ENCODE results near the gene OR2G6.
"Not testable (repeated sequence)": the region's sequence is repeated elsewhere in the genome, so short reads cannot be mapped to it uniquely, and the experiment has no call there.

The OR2G6 gene

DNA sequence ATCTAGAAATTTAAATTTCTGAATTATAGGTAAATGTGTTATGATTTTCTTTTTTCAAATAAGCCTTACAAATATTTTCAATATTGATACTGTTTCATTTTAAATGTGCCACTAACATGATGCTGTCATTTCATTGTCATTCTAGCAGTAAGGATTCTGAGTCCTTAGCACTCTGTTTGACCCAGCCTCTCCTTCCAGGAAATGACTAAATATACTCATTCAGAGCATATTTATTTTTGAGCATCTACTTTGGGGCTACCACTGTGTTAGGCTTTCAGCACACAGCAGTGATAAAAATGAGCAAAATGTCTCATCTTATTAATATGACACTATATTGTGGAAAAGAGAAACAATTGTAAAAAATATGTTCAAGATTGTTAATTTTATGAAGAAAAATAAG lies 2.3 kb downstream of the OR2G6 start:
- not testable (repeated sequence) for H3K9me3 ChIP-seq (ENCODE audit: control insufficient read depth in 5 of 5, low read length in 5 of 5); H3K9ac ChIP-seq (ENCODE audit: low read length in 5 of 5); H3K36me3 ChIP-seq (ENCODE audit: control insufficient read depth in 5 of 5, insufficient read depth in 5 of 5, low read length in 5 of 5); H3K4me1 ChIP-seq (ENCODE audit: control insufficient read depth in 5 of 5, insufficient read depth in 5 of 5, low read length in 5 of 5); H3K27ac ChIP-seq (ENCODE audit: low read depth, low read length); H3K27me3 ChIP-seq (ENCODE audit: control insufficient read depth in 5 of 5, insufficient read depth in 4 of 5, low read length in 5 of 5); H3K4me3 ChIP-seq (ENCODE audit: low read depth in 1 of 5, low read length in 5 of 5)

DNA sequence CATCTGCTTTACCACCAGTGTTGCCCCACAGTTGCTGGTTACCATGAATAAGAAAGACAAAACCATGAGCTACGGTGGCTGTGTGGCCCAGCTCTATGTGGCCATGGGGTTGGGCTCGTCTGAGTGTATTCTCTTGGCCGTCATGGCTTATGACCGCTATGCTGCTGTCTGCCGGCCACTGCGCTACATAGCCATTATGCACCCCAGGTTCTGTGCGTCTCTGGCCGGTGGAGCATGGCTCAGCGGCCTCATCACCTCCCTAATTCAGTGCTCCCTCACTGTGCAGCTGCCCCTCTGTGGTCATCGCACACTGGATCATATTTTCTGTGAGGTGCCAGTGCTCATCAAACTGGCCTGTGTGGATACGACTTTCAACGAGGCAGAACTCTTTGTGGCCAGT lies 14.0 kb downstream of the OR2G6 start:
- Histone ChIP-seq H3K9ac (ENCODE audit: low read length in 5 of 5) (no peak overlapping the region), H3K4me3 (ENCODE audit: low read depth in 1 of 5, low read length in 5 of 5) (no peak overlapping the region), H3K4me1 (ENCODE audit: control insufficient read depth in 5 of 5, insufficient read depth in 5 of 5, low read length in 5 of 5) (no peaks in the 10 kb centered on the region), H3K27me3 (ENCODE audit: control insufficient read depth in 5 of 5, insufficient read depth in 4 of 5, low read length in 5 of 5) (no peaks in the 10 kb centered on the region), H3K9me3 (ENCODE audit: control insufficient read depth in 5 of 5, low read length in 5 of 5) (peaks cover 0 to 7% (median 2%) of the 10 kb centered on the region in 5 donors), H3K27ac (ENCODE audit: low read depth, low read length) (no peak overlapping the region), H3K36me3 (ENCODE audit: control insufficient read depth in 5 of 5, insufficient read depth in 5 of 5, low read length in 5 of 5) (no peaks in the 10 kb centered on the region)

- H3K27me3 ChIP-seq (ENCODE audit: control insufficient read depth in 5 of 5, insufficient read depth in 4 of 5, low read length in 5 of 5); H3K4me1 ChIP-seq (ENCODE audit: control insufficient read depth in 5 of 5, insufficient read depth in 5 of 5, low read length in 5 of 5); H3K36me3 ChIP-seq (ENCODE audit: control insufficient read depth in 5 of 5, insufficient read depth in 5 of 5, low read length in 5 of 5); H3K9ac ChIP-seq (ENCODE audit: low read length in 5 of 5); H3K9me3 ChIP-seq (ENCODE audit: control insufficient read depth in 5 of 5, low read length in 5 of 5); H3K4me3 ChIP-seq (ENCODE audit: low read depth in 1 of 5, low read length in 5 of 5); H3K27ac ChIP-seq (ENCODE audit: low read depth, low read length): not testable (repeated sequence)
These were observed 29.6 kb downstream of the OR2G6 start for GRCh38 chr1:248537449-248537848.

- not testable (repeated sequence) for H3K27ac ChIP-seq (ENCODE audit: low read depth, low read length); H3K9ac ChIP-seq (ENCODE audit: low read length in 5 of 5); H3K9me3 ChIP-seq (ENCODE audit: control insufficient read depth in 5 of 5, low read length in 5 of 5); H3K27me3 ChIP-seq (ENCODE audit: control insufficient read depth in 5 of 5, insufficient read depth in 4 of 5, low read length in 5 of 5); H3K36me3 ChIP-seq (ENCODE audit: control insufficient read depth in 5 of 5, insufficient read depth in 5 of 5, low read length in 5 of 5); H3K4me1 ChIP-seq (ENCODE audit: control insufficient read depth in 5 of 5, insufficient read depth in 5 of 5, low read length in 5 of 5); H3K4me3 ChIP-seq (ENCODE audit: low read depth in 1 of 5, low read length in 5 of 5)
These were observed 39.5 kb downstream of the OR2G6 start for GRCh38 chr1:248547383-248547782.

GRCh38 chr1:248551027-248551426 lies 43.2 kb downstream of the OR2G6 start:
- H3K27me3 ChIP-seq (ENCODE audit: control insufficient read depth in 5 of 5, insufficient read depth in 4 of 5, low read length in 5 of 5); H3K27ac ChIP-seq (ENCODE audit: low read depth, low read length); H3K4me3 ChIP-seq (ENCODE audit: low read depth in 1 of 5, low read length in 5 of 5); H3K4me1 ChIP-seq (ENCODE audit: control insufficient read depth in 5 of 5, insufficient read depth in 5 of 5, low read length in 5 of 5); H3K9ac ChIP-seq (ENCODE audit: low read length in 5 of 5); H3K36me3 ChIP-seq (ENCODE audit: control insufficient read depth in 5 of 5, insufficient read depth in 5 of 5, low read length in 5 of 5); H3K9me3 ChIP-seq (ENCODE audit: control insufficient read depth in 5 of 5, low read length in 5 of 5): not testable (repeated sequence)

DNA sequence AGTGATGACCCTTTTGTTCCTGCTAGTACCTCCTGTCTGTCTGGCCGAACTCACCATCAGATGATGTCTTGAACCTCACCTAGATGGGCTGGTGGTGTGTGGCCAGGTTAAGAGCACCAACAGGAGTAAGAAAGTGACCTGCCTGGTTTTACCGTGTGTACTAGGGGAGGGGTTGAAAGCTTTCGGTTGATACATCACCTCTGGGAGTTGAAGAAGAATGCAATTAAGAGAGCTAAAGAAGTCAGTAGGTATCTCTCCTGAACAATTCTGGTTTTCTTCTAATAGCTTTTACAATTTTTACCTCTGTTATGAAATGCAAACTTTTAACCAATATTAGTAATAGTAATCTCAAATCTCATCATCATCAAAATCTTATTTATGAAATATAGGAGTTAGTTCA lies 54.8 kb downstream of the OR2G6 start, which contains the start of gene OR2T29:
Gene OR2T29 (minus strand): TSS at position 101 of the 400 bp plus-strand sequence. CDS start 3,281 bp downstream, outside the sequence.
- H3K36me3 ChIP-seq (ENCODE audit: control insufficient read depth in 5 of 5, insufficient read depth in 5 of 5, low read length in 5 of 5); H3K27me3 ChIP-seq (ENCODE audit: control insufficient read depth in 5 of 5, insufficient read depth in 4 of 5, low read length in 5 of 5); H3K4me1 ChIP-seq (ENCODE audit: control insufficient read depth in 5 of 5, insufficient read depth in 5 of 5, low read length in 5 of 5); H3K9me3 ChIP-seq (ENCODE audit: control insufficient read depth in 5 of 5, low read length in 5 of 5); H3K4me3 ChIP-seq (ENCODE audit: low read depth in 1 of 5, low read length in 5 of 5); H3K27ac ChIP-seq (ENCODE audit: low read depth, low read length); H3K9ac ChIP-seq (ENCODE audit: low read length in 5 of 5): not testable (repeated sequence)

DNA sequence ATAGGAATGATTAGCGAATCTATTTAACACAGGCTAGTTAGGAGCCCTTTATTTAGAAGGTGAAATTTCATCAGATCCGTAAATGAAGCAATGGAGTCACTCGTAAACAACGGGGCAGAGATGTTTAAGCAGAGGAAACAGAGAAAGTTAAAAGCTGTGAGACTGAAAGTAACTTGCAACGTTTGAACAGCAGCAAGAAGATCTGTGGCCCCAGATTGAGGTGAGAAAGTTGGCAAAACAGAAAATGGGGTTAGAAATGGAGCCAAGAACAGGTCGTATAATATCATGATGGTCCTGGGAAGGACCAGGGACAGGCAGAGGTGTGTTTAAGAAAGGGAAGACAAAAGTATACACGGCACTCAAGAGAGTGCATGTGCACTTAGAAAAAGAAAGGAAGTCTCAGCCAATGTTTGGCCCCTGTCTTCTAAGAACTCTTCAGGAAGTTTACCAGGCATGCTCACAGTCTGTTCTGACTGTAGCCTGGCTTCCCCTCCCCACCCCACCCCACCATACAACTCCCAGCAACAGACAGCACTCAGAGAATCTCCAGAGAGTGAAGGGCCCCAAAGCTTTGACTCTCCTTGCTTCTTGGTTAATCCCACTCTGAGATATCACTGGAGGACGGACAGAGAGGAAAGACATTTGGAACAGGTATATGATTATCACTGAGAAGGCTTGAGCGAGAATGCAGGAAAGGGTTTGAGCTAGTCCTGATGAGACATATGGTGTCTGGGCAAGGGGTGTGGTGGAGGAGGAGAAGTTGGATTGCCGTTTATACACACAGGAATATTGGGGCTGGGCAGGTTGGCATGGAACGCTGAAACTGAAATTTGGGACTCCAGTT lies 57.9 kb downstream of the OR2G6 start:
- not testable (repeated sequence) for H3K9ac ChIP-seq (ENCODE audit: low read length in 5 of 5); H3K4me1 ChIP-seq (ENCODE audit: control insufficient read depth in 5 of 5, insufficient read depth in 5 of 5, low read length in 5 of 5); H3K36me3 ChIP-seq (ENCODE audit: control insufficient read depth in 5 of 5, insufficient read depth in 5 of 5, low read length in 5 of 5); H3K27me3 ChIP-seq (ENCODE audit: control insufficient read depth in 5 of 5, insufficient read depth in 4 of 5, low read length in 5 of 5); H3K9me3 ChIP-seq (ENCODE audit: control insufficient read depth in 5 of 5, low read length in 5 of 5); H3K4me3 ChIP-seq (ENCODE audit: low read depth in 1 of 5, low read length in 5 of 5); H3K27ac ChIP-seq (ENCODE audit: low read depth, low read length)

GRCh38 chr1:248569049-248569448 lies 61.2 kb downstream of the OR2G6 start:
- H3K27ac ChIP-seq (ENCODE audit: low read depth, low read length); H3K27me3 ChIP-seq (ENCODE audit: control insufficient read depth in 5 of 5, insufficient read depth in 4 of 5, low read length in 5 of 5); H3K9ac ChIP-seq (ENCODE audit: low read length in 5 of 5); H3K9me3 ChIP-seq (ENCODE audit: control insufficient read depth in 5 of 5, low read length in 5 of 5); H3K4me1 ChIP-seq (ENCODE audit: control insufficient read depth in 5 of 5, insufficient read depth in 5 of 5, low read length in 5 of 5); H3K36me3 ChIP-seq (ENCODE audit: control insufficient read depth in 5 of 5, insufficient read depth in 5 of 5, low read length in 5 of 5); H3K4me3 ChIP-seq (ENCODE audit: low read depth in 1 of 5, low read length in 5 of 5): not testable (repeated sequence)

- H3K9ac ChIP-seq (ENCODE audit: low read length in 5 of 5); H3K27ac ChIP-seq (ENCODE audit: low read depth, low read length): not testable (repeated sequence)
These were observed 62.9 kb downstream of the OR2G6 start for GRCh38 chr1:248570811-248571210.

DNA sequence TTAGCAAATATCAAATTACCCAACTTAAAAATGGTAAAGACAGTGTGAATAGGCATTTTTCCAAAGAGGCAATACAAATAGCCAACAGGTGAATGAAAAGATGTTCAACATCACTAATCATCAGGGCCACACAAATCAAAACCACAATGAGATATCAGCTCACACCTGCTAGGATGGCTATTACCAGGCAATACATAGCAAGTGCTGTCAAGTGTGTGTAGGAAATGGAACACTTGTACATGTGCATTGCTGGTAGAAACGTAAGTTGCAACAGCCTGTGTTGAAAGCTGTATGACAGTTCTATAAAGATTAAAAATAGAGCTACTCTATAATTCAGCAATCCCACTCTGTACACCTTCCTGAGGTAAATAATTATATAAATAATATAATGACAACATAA lies 64.2 kb downstream of the OR2G6 start:
- not testable (repeated sequence) for H3K4me1 ChIP-seq (ENCODE audit: control insufficient read depth in 5 of 5, insufficient read depth in 5 of 5, low read length in 5 of 5); H3K9ac ChIP-seq (ENCODE audit: low read length in 5 of 5); H3K36me3 ChIP-seq (ENCODE audit: control insufficient read depth in 5 of 5, insufficient read depth in 5 of 5, low read length in 5 of 5); H3K27me3 ChIP-seq (ENCODE audit: control insufficient read depth in 5 of 5, insufficient read depth in 4 of 5, low read length in 5 of 5); H3K9me3 ChIP-seq (ENCODE audit: control insufficient read depth in 5 of 5, low read length in 5 of 5); H3K4me3 ChIP-seq (ENCODE audit: low read depth in 1 of 5, low read length in 5 of 5); H3K27ac ChIP-seq (ENCODE audit: low read depth, low read length)

More at GRCh38 chr1:248570811-248571210, 62.9 kb downstream of the OR2G6 start:
- H3K27me3 ChIP-seq (ENCODE audit: control insufficient read depth in 5 of 5, insufficient read depth in 4 of 5, low read length in 5 of 5); H3K4me3 ChIP-seq (ENCODE audit: low read depth in 1 of 5, low read length in 5 of 5); H3K36me3 ChIP-seq (ENCODE audit: control insufficient read depth in 5 of 5, insufficient read depth in 5 of 5, low read length in 5 of 5); H3K9me3 ChIP-seq (ENCODE audit: control insufficient read depth in 5 of 5, low read length in 5 of 5); H3K4me1 ChIP-seq (ENCODE audit: control insufficient read depth in 5 of 5, insufficient read depth in 5 of 5, low read length in 5 of 5): not testable (repeated sequence)

Data from subcutaneous abdominal adipose tissue (tissue), 5 donors.